IMR-90 (cell line): ENCODE data around the gene PHETA1. TPM values are rescaled to one million over a fixed set of nuclear protein-coding genes. Genes with fewer than 3 reads are reported as not detected.

Experiments
- ATAC-seq: fragments of 200-7000 bp; cut with Tn5 transposase; 2 replicates; pipeline ENCODE4 v1.9.1; 2020; ENCODE audit warnings: low read depth, mild to moderate bottlenecking, moderate library complexity
- BruUV-seq: library from RNA; stranded (reverse); fragments of 400-500 nt; replicated peaks from 2 replicates; lab custom pipeline; 2021; lab: Mats Ljungman, UMichigan
- CTCF ChIA-PET: fragments of 300-600 bp; formaldehyde crosslinking; extraction: SDS; loops from one replicate; lab custom pipeline; 2021; ENCODE audit warnings: antibody characterized with exemption; lab: Yijun Ruan, JAX
- POLR2A ChIA-PET: fragments of 300-600 bp; sonication (Branson Sonifier 250); formaldehyde crosslinking; loops from one replicate; lab custom pipeline; 2022; ENCODE audit warnings: antibody characterized with exemption; ENCODE audit not compliant: unreplicated experiment; lab: Charles Lee
- DNase-seq: peaks from one replicate; pipeline ENCODE4 v3.0.0; 2013
- H2AFZ ChIP-seq: replicated peaks from 2 replicates; pipeline ENCODE3; 2013; ENCODE audit warnings: low read length, mild to moderate bottlenecking; ENCODE audit not compliant: poor library complexity
- H2AK5ac ChIP-seq: 2 replicates; pipeline ENCODE4 v1.6.1; 2013; ENCODE audit warnings: low read depth, low read length, inconsistent platforms
- H2AK9ac ChIP-seq: replicated peaks from 2 replicates; pipeline ENCODE3; 2013; ENCODE audit warnings: mild to moderate bottlenecking, low read depth, low read length, moderate library complexity; ENCODE audit not compliant: poor library complexity
- H2BK120ac ChIP-seq: 2 replicates; pipeline ENCODE4 v1.6.1; 2013; ENCODE audit warnings: low read depth, low read length, inconsistent platforms
- H2BK15ac ChIP-seq: 3 replicates; pipeline ENCODE4 v1.6.1; 2013; ENCODE audit warnings: low read depth, low read length, inconsistent platforms
- H2BK20ac ChIP-seq: 2 replicates; pipeline ENCODE4 v1.6.1; 2013; ENCODE audit warnings: low read depth, mild to moderate bottlenecking, inconsistent platforms, low read length, moderate library complexity
- H2BK5ac ChIP-seq: 2 replicates; pipeline ENCODE4 v1.6.1; 2013; ENCODE audit warnings: mild to moderate bottlenecking, low read depth, low read length, inconsistent platforms; ENCODE audit not compliant: poor library complexity, severe bottlenecking
- H3K14ac ChIP-seq: replicated peaks from 2 replicates; pipeline ENCODE4 v1.6.1; 2013; ENCODE audit warnings: low read depth, low read length, inconsistent platforms
- H3K18ac ChIP-seq: 2 replicates; pipeline ENCODE4 v1.6.1; 2013; ENCODE audit warnings: low read depth, low read length, control low read depth
- H3K23ac ChIP-seq: 2 replicates; pipeline ENCODE4 v1.6.1; 2013; ENCODE audit warnings: low read depth, low read length, inconsistent platforms
- H3K27ac ChIP-seq: 2 replicates; pipeline ENCODE4 v1.5.1; 2013; ENCODE audit warnings: mild to moderate bottlenecking, control low read depth, low read length; ENCODE audit not compliant: insufficient read depth
- H3K27me3 ChIP-seq: 2 replicates; pipeline ENCODE4 v1.6.1; 2013; ENCODE audit warnings: low read length; ENCODE audit not compliant: control insufficient read depth, insufficient read depth
- H3K36me3 ChIP-seq: 2 replicates; pipeline ENCODE4 v1.6.1; 2013; ENCODE audit warnings: low read length, mixed read lengths; ENCODE audit not compliant: control insufficient read depth, insufficient read depth
- H3K4ac ChIP-seq: 2 replicates; pipeline ENCODE4 v1.6.1; 2013; ENCODE audit warnings: low read depth, low read length, inconsistent platforms
- H3K4me1 ChIP-seq: 2 replicates; pipeline ENCODE4 v1.6.1; 2013; ENCODE audit warnings: low read length, mixed read lengths; ENCODE audit not compliant: control insufficient read depth, insufficient read depth
- H3K4me2 ChIP-seq: 2 replicates; pipeline ENCODE4 v1.6.1; 2013; ENCODE audit warnings: low read depth, mild to moderate bottlenecking, control low read depth, low read length, moderate library complexity
- H3K4me3 ChIP-seq: 2 replicates; pipeline ENCODE4 v1.5.1; 2013; ENCODE audit warnings: low read depth, mild to moderate bottlenecking, control low read depth, low read length, moderate library complexity; ENCODE audit not compliant: insufficient read depth
- H3K56ac ChIP-seq: 2 replicates; pipeline ENCODE4 v1.6.1; 2013; ENCODE audit warnings: low read length, inconsistent platforms; ENCODE audit not compliant: insufficient read depth; ENCODE audit errors: extremely low read depth
- H3K79me1 ChIP-seq, 2 experiments: 2 replicates each; pipeline ENCODE4 v1.6.1; 2013; ENCODE audit warnings: low read length in 2 of 2, inconsistent platforms in 1 of 2, low read depth in 1 of 2
- H3K9ac ChIP-seq: 2 replicates; pipeline ENCODE4 v1.6.1; 2013; ENCODE audit warnings: low read depth, low read length, control low read depth
- H3K9me1 ChIP-seq: 2 replicates; pipeline ENCODE4 v1.6.1; 2013; ENCODE audit warnings: low read length, inconsistent platforms; ENCODE audit not compliant: insufficient read depth
- H3K9me3 ChIP-seq: 2 replicates; pipeline ENCODE4 v1.6.1; 2013; ENCODE audit warnings: low read length; ENCODE audit not compliant: control insufficient read depth, insufficient read depth
- H4K20me1 ChIP-seq: 2 replicates; pipeline ENCODE4 v1.6.1; 2013; ENCODE audit warnings: low read length, inconsistent platforms; ENCODE audit not compliant: insufficient read depth
- H4K5ac ChIP-seq: 2 replicates; pipeline ENCODE4 v1.6.1; 2013; ENCODE audit warnings: mild to moderate bottlenecking, low read depth, low read length, control low read depth
- H4K8ac ChIP-seq, 2 experiments: 2 replicates each; pipeline ENCODE4 v1.6.1; 2013; ENCODE audit warnings: low read depth in 2 of 2, low read length in 2 of 2, control low read depth in 1 of 2, inconsistent platforms in 1 of 2
- H4K91ac ChIP-seq: 2 replicates; pipeline ENCODE4 v1.6.1; 2013; ENCODE audit warnings: low read depth, low read length, inconsistent platforms; ENCODE audit not compliant: insufficient read depth
- BHLHE40 ChIP-seq: fragments of 150-350 bp; IDR thresholded peaks from 2 replicates; pipeline ENCODE4 v1.6.1; 2016; ENCODE audit warnings: mild to moderate bottlenecking, low read depth, low read length
- CEBPB ChIP-seq: IDR thresholded peaks from 2 replicates; pipeline ENCODE4 v1.6.1; 2012; ENCODE audit warnings: low read depth, low read length, improper control_type of control experiment
- MAZ ChIP-seq: IDR thresholded peaks from 2 replicates; pipeline ENCODE4 v1.6.1; 2012; ENCODE audit warnings: low read depth, mild to moderate bottlenecking, low read length, improper control_type of control experiment, moderate library complexity, borderline replicate concordance
- WGBS, 2 experiments: methylation state at CpG; one replicate each; pipeline versions ENCODE4 v1.1.5 to v1.1.7; 2013; ENCODE audit warnings: missing lambda C conversion rate in 2 of 2; ENCODE audit not compliant: insufficient read length in 1 of 2; ENCODE audit errors: extremely low coverage in 2 of 2; 5-methylcytosine and 5-hydroxymethylcytosine counted together
- dilution Hi-C: fragments of 300-500 bp; cut with HindIII; formaldehyde crosslinking; loops from one replicate; pipeline ENCODE4 v1.14.3; 2018; ENCODE audit warnings: low sequenced_read_pairs; ENCODE audit not compliant: unreplicated experiment
- in situ Hi-C: fragments of 300-500 bp; cut with MboI; formaldehyde crosslinking; loops from 3 replicates; pipeline ENCODE4 v1.14.3; 2019; ENCODE audit warnings: low sequenced_read_pairs, inconsistent platforms, mixed read lengths
- intact Hi-C: fragments of 100-400 bp; cut with micrococcal nuclease; formaldehyde crosslinking; loops from 2 replicates; pipeline ENCODE4 v1.10.0; 2022
- polyA plus RNA-seq, 3 experiments: library from polyadenylated mRNA; depleted of rRNA; stranded (reverse); fragments of >200 nt; gene quantifications; 2 replicates each; pipeline ENCODE4 v1.2.3, GENCODE V29; 2012; ENCODE audit warnings: low replicate concordance in 1 of 3
- total RNA-seq: library from RNA; depleted of rRNA; stranded (reverse); fragments of >200 nt; gene quantifications from 2 replicates; pipeline ENCODE4 v1.2.3, GENCODE V29; 2012
- TF ChIP-seq, protein P1 (sequence below): fragments of 150-350 bp; IDR thresholded peaks from 2 replicates; pipeline ENCODE4 v1.6.1; 2017; ENCODE audit warnings: mild to moderate bottlenecking, antibody characterized with exemption, low read length, low read depth

PHETA1 gene
- total and polyA plus RNA-seq, 2 of the 4 experiments (the other 2 are of a cell fraction), result 3.2 to 6.6 TPM

DNA sequence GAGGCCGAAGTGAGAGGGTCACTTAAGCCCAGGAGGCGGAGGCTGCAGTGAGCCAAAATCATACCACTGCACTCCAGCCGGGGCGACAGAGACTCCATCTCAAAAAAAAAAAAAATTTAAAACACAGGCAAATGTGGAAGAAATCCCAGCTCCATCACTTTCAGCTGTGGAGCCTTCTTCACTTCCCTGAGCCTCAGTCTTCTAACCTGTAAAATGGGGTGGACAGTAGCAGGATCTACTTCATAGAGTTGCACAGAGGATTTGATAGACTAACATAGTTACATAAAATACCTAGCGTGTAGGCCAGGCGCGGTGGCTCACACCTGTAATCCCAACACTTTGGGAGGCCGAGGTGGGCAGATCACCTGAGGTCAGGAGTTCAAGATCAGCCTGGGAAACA lies 26.5 kb downstream of the PHETA1 start:
- H4K5ac ChIP-seq, result no peak overlapping the region
- H2BK120ac ChIP-seq, result no peak overlapping the region
- H3K9me3 ChIP-seq, result peaks cover 2% of the 10 kb centered on the region; the same call in 1 of the 2 replicates
- no peaks in the 10 kb centered on the region for H3K79me1 ChIP-seq
- no peaks in the 10 kb centered on the region for H3K4me1 ChIP-seq
- no peak overlapping the region for H2AK9ac ChIP-seq
- H4K20me1 ChIP-seq, result no peaks in the 10 kb centered on the region
- peaks cover 9% of the 10 kb centered on the region for H3K27me3 ChIP-seq
- H3K14ac ChIP-seq, result no peak overlapping the region
- no peak overlapping the region for H3K18ac ChIP-seq
- in situ Hi-C loops (no loop called here), dilution Hi-C loops (no loop called here), intact Hi-C loops (no loop called here)
- H2AFZ ChIP-seq, result no peak overlapping the region
- no peak for ATAC-seq
- no peak overlapping the region for H2BK15ac ChIP-seq
- H2BK5ac ChIP-seq, result no peak overlapping the region
- ChIA-PET POLR2A (no interaction called here), CTCF (no interaction called here)
- no peak for DNase-seq
- H3K27ac ChIP-seq, result no peak overlapping the region
- H3K4me3 ChIP-seq, result no peak overlapping the region
- WGBS, 2 experiments, result 83% methylated on average over 2 of the region's 8 CpGs; no CpG with 5 or more reads in 1 of the 2 experiments
- no peak overlapping the region for H3K56ac ChIP-seq
- H3K4me2 ChIP-seq, result no peak overlapping the region
- H3K23ac ChIP-seq, result no peak overlapping the region
- H4K91ac ChIP-seq, result no peak overlapping the region
- no peaks in the 10 kb centered on the region for H3K36me3 ChIP-seq
- no peaks in the 10 kb centered on the region for H3K9me1 ChIP-seq
- H3K4ac ChIP-seq, result no peak overlapping the region
- TF ChIP-seq, protein P1, sequence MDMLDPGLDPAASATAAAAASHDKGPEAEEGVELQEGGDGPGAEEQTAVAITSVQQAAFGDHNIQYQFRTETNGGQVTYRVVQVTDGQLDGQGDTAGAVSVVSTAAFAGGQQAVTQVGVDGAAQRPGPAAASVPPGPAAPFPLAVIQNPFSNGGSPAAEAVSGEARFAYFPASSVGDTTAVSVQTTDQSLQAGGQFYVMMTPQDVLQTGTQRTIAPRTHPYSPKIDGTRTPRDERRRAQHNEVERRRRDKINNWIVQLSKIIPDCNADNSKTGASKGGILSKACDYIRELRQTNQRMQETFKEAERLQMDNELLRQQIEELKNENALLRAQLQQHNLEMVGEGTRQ, result no peak
- TF ChIP-seq CEBPB (no peak), BHLHE40 (no peak), MAZ (no peak)
- no peak overlapping the region for H3K9ac ChIP-seq
- H2AK5ac ChIP-seq, result no peak overlapping the region
- no peak overlapping the region for H4K8ac ChIP-seq
- H2BK20ac ChIP-seq, result no peak overlapping the region
- no TSS peak for BruUV-seq
